Tongue (tissue), 2 donors: ENCODE results near the gene RNU6-1. TPM values are rescaled to one million over a fixed set of nuclear protein-coding genes. Genes with fewer than 3 reads are reported as not detected.

Experiments
- DNase-seq: peaks from one replicate; pipeline ENCODE4 v3.0.0-alpha.2; 2015
- total RNA-seq: library from RNA; depleted of rRNA; stranded (reverse); fragments of >200 nt; gene quantifications from one replicate; pipeline ENCODE4 v1.2.3, GENCODE V29; 2014

The RNU6-1 gene
- not detected for total RNA-seq

DNA sequence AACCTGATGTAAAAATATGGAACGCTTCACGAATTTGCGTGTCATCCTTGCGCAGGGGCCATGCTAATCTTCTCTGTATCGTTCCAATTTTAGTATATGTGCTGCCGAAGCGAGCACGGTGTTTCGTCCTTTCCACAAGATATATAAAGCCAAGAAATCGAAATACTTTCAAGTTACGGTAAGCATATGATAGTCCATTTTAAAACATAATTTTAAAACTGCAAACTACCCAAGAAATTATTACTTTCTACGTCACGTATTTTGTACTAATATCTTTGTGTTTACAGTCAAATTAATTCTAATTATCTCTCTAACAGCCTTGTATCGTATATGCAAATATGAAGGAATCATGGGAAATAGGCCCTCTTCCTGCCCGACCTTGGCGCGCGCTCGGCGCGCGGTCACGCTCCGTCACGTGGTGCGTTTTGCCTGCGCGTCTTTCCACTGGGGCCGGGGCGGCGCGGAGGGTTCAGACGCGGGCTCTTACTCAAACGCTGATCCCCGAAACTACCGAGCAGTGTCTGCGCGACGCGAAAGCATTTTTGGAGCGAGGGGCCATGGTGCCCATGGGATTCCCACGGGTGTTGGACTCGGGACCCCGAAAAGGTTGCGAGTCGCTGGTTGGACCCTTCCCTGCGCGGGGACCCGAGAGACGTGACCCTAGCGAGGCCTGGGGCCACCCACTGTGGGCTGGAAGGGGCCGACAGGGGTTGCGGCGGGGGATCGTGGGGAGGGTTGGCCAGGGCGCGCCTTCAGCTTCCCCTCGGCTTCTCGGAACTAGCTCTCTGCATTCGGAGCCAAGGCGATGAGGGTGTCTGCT, at the start of gene RNU6-1:
Gene RNU6-1, minus strand, starts transcription at position 117 of the 820 bp plus-strand sequence.
- peak; percentile 96 for DNase-seq

DNA sequence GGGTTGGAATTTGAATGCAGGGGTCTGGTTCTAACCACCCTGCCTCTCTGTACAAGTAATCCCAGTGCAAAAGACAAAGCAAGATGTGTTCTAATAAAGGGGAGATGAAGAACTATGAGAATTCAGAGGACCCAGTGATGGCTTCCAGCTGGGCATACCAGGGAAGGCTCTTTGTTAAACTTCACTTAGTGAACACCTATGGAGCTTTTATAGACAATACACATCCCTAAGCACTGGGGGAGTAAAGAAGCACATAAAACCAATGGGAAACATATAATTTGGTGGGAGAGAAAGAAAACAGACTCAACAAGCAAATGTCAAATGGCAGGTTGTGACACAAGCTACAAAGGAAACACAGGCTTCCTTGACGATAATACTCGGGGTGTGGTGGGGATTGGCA, 47.9 kb upstream of the RNU6-1 start:
- DNase-seq = no peak

- no peak for DNase-seq
Observed at GRCh38 chr15:67885861-67886260, 46.0 kb upstream of the RNU6-1 start.

- no peak for DNase-seq
Observed at GRCh38 chr15:67885175-67885523, 45.3 kb upstream of the RNU6-1 start.

GRCh38 chr15:67884514-67885174, 44.8 kb upstream of the RNU6-1 start:
- DNase-seq = peak; percentile 90

GRCh38 chr15:67884009-67884408, 44.2 kb upstream of the RNU6-1 start:
- DNase-seq = no peak

DNA sequence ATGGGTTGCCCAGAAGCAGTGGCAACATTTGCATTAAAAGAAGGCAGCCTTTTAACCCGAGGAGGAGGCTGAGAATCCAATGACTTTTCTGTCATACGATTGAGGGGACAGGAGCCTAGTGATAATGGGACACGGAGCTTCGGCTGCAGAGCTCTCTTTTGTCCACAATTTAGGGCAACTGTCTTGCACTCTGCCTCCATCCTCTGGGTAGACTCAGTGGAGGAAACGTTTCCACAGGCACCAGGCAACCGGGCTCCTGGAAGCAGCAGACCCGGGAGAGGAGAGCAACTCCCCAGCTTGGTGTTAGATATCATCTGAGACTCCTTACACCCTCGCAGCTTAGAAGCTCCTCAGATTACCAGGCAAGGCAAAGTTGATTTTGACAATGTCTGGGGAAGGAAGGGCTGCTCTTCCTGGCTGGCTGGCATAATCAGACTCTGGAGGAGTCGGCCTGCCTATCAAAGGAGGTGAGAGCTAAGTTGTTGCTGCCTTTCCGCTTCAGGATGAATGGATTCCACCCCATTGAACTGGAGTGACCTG, 43.5 kb upstream of the RNU6-1 start:
- DNase-seq = no peak

- DNase-seq = no peak
Observed at GRCh38 chr15:67882487-67883233, 42.8 kb upstream of the RNU6-1 start.

GRCh38 chr15:67880651-67881182, 40.9 kb upstream of the RNU6-1 start:
- no peak for DNase-seq

DNA sequence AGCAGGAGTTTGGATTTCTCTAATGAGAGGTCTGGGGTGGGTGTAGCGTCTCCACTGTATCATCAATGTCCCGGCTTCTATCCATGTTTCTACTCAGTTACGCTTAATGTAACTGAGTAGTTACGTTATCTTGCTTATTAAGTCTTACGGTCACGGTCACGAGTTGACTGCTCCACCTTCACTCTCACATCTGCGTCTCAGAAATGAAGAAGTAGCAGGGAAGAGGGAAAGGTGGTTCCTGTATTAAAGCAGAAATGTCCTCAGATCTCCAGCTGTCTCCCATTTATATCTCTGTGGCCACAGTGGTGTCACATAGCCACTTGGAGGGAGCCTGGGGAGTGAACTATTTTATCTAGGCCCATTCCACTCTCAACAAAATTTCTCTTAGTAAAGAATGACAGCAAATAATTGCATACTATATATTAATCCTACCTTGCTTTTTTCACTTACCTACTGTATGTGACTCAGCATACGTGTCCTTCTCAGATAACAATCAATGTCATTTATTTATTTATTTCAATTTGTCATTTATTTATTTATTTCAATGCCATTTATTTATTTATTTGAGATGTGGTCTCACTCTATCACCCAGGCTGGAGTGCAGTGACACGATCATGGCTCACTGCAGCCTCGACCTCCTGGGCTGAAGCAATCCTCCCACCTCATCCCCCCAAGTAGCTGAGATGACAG, 39.7 kb upstream of the RNU6-1 start:
- no peak for DNase-seq

DNA sequence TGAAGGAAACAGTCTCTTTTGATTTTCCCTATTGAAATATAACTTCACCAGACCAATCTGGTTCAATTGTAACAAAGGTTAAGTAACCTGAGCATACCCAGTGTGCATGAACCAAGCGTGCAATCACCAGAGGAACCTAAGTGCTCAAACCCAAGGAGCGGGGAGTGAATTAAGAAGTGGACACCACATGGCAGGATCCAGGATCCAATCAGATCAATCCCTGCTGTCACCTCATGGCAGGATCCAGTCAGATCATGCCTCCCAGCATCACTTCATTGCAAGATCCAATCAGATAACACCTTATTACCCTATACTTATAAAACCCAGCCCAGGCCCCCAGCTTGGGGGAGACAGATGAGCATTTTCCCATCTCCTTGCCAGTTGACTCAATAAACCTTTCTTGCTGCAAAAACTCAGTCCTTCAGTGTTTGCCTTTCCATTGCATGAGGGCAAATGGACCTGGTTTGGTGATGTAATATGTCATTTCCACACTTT, 38.9 kb upstream of the RNU6-1 start:
- no peak for DNase-seq

DNA sequence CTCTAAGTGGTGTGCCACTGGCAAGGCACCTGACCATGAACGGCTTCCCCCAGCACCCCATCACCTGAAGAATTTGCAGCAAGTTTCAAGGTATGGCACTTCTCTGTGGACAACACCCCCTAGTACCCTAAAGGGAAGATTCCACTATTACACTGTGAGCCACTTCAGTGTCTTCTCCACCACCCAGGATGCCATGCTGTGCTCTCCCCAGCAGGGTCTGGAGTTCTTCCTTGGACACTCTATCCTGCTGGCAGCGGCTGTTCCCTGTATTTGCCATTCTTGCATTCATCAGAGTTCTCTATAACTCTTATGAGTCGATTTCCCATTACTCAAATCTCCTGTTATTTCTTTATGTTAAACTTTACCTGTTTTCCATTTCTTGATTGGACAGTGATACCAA, 33.9 kb upstream of the RNU6-1 start:
- DNase-seq = no peak

GRCh38 chr15:67870868-67871408, 31.1 kb upstream of the RNU6-1 start:
- no peak for DNase-seq

DNA sequence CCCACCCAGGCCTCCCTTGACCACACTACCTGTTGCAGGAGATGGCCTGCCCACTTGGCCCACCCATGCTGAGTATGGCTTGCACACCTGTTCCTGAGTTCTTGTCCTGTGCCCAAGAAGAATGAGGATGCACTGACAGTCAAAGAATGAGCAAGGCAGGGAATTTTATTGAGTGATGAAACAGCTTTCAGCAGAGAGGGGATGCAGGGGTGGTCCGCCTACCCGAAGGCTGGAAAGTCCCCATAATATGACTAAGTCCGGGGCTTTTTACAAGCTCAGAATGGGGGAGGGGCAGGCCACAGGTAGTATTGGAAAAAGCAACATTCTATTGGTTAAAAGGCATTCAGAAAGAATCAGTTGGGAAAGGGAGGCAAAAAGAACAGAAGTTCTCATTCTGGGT, 29.9 kb upstream of the RNU6-1 start:
- DNase-seq = no peak

DNA sequence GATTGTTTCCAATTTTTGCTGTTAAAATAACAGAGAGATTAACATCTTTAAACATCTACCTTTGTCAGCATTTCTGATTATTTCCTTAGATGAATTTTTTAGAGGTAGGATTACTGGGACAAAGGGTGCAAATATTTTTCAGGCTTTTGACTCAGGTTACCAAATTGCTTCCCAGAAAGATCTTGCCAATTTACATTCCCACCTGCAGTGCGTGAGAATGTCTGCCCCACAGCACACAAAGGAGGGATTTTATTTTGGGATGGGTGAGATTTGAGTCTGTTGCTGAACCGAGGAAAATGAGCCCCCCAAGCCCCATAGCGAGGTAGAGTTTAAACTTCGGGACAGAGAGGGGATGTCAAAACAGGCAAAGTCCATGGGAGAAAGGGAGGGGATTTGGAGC, 25.9 kb upstream of the RNU6-1 start:
- no peak for DNase-seq

GRCh38 chr15:67865331-67865730, 25.5 kb upstream of the RNU6-1 start:
- DNase-seq = no peak

GRCh38 chr15:67863442-67863987, 23.7 kb upstream of the RNU6-1 start:
- peak; percentile 87 for DNase-seq

- no peak for DNase-seq
Observed at GRCh38 chr15:67862750-67863441, 23.1 kb upstream of the RNU6-1 start.

- DNase-seq = no peak
Observed at GRCh38 chr15:67861983-67862382, 22.1 kb upstream of the RNU6-1 start.

- DNase-seq = no peak
Observed at GRCh38 chr15:67859331-67859946, 19.6 kb upstream of the RNU6-1 start.
